IMR-90 (cell line): ENCODE results near the gene SGO1. TPM values are rescaled to one million over a fixed set of nuclear protein-coding genes. Genes with fewer than 3 reads are reported as not detected.

Source experiments
- ATAC-seq: fragments of 200-7000 bp; cut with Tn5 transposase; 2 replicates; pipeline ENCODE4 v1.9.1; 2020; ENCODE audit warnings: low read depth, mild to moderate bottlenecking, moderate library complexity
- BruUV-seq: library from RNA; stranded (reverse); fragments of 400-500 nt; replicated peaks from 2 replicates; lab custom pipeline; 2021; lab: Mats Ljungman, UMichigan
- CTCF ChIA-PET: fragments of 300-600 bp; formaldehyde crosslinking; extraction: SDS; loops from one replicate; lab custom pipeline; 2021; ENCODE audit warnings: antibody characterized with exemption; lab: Yijun Ruan, JAX
- POLR2A ChIA-PET: fragments of 300-600 bp; sonication (Branson Sonifier 250); formaldehyde crosslinking; loops from one replicate; lab custom pipeline; 2022; ENCODE audit warnings: antibody characterized with exemption; ENCODE audit not compliant: unreplicated experiment; lab: Charles Lee
- DNase-seq: peaks from one replicate; pipeline ENCODE4 v3.0.0; 2013
- H2AFZ ChIP-seq: replicated peaks from 2 replicates; pipeline ENCODE3; 2013; ENCODE audit warnings: low read length, mild to moderate bottlenecking; ENCODE audit not compliant: poor library complexity
- H2AK5ac ChIP-seq: 2 replicates; pipeline ENCODE4 v1.6.1; 2013; ENCODE audit warnings: low read depth, low read length, inconsistent platforms
- H2AK9ac ChIP-seq: replicated peaks from 2 replicates; pipeline ENCODE3; 2013; ENCODE audit warnings: mild to moderate bottlenecking, low read depth, low read length, moderate library complexity; ENCODE audit not compliant: poor library complexity
- H2BK120ac ChIP-seq: 2 replicates; pipeline ENCODE4 v1.6.1; 2013; ENCODE audit warnings: low read depth, low read length, inconsistent platforms
- H2BK15ac ChIP-seq: 3 replicates; pipeline ENCODE4 v1.6.1; 2013; ENCODE audit warnings: low read depth, low read length, inconsistent platforms
- H2BK20ac ChIP-seq: 2 replicates; pipeline ENCODE4 v1.6.1; 2013; ENCODE audit warnings: low read depth, mild to moderate bottlenecking, inconsistent platforms, low read length, moderate library complexity
- H2BK5ac ChIP-seq: 2 replicates; pipeline ENCODE4 v1.6.1; 2013; ENCODE audit warnings: mild to moderate bottlenecking, low read depth, low read length, inconsistent platforms; ENCODE audit not compliant: poor library complexity, severe bottlenecking
- H3K14ac ChIP-seq: replicated peaks from 2 replicates; pipeline ENCODE4 v1.6.1; 2013; ENCODE audit warnings: low read depth, low read length, inconsistent platforms
- H3K18ac ChIP-seq: 2 replicates; pipeline ENCODE4 v1.6.1; 2013; ENCODE audit warnings: low read depth, low read length, control low read depth
- H3K23ac ChIP-seq: 2 replicates; pipeline ENCODE4 v1.6.1; 2013; ENCODE audit warnings: low read depth, low read length, inconsistent platforms
- H3K27ac ChIP-seq: 2 replicates; pipeline ENCODE4 v1.5.1; 2013; ENCODE audit warnings: mild to moderate bottlenecking, control low read depth, low read length; ENCODE audit not compliant: insufficient read depth
- H3K27me3 ChIP-seq: 2 replicates; pipeline ENCODE4 v1.6.1; 2013; ENCODE audit warnings: low read length; ENCODE audit not compliant: control insufficient read depth, insufficient read depth
- H3K36me3 ChIP-seq: 2 replicates; pipeline ENCODE4 v1.6.1; 2013; ENCODE audit warnings: low read length, mixed read lengths; ENCODE audit not compliant: control insufficient read depth, insufficient read depth
- H3K4ac ChIP-seq: 2 replicates; pipeline ENCODE4 v1.6.1; 2013; ENCODE audit warnings: low read depth, low read length, inconsistent platforms
- H3K4me1 ChIP-seq: 2 replicates; pipeline ENCODE4 v1.6.1; 2013; ENCODE audit warnings: low read length, mixed read lengths; ENCODE audit not compliant: control insufficient read depth, insufficient read depth
- H3K4me2 ChIP-seq: 2 replicates; pipeline ENCODE4 v1.6.1; 2013; ENCODE audit warnings: low read depth, mild to moderate bottlenecking, control low read depth, low read length, moderate library complexity
- H3K4me3 ChIP-seq: 2 replicates; pipeline ENCODE4 v1.5.1; 2013; ENCODE audit warnings: low read depth, mild to moderate bottlenecking, control low read depth, low read length, moderate library complexity; ENCODE audit not compliant: insufficient read depth
- H3K56ac ChIP-seq: 2 replicates; pipeline ENCODE4 v1.6.1; 2013; ENCODE audit warnings: low read length, inconsistent platforms; ENCODE audit not compliant: insufficient read depth; ENCODE audit errors: extremely low read depth
- H3K79me1 ChIP-seq, 2 experiments: 2 replicates each; pipeline ENCODE4 v1.6.1; 2013; ENCODE audit warnings: low read length in 2 of 2, inconsistent platforms in 1 of 2, low read depth in 1 of 2
- H3K9ac ChIP-seq: 2 replicates; pipeline ENCODE4 v1.6.1; 2013; ENCODE audit warnings: low read depth, low read length, control low read depth
- H3K9me1 ChIP-seq: 2 replicates; pipeline ENCODE4 v1.6.1; 2013; ENCODE audit warnings: low read length, inconsistent platforms; ENCODE audit not compliant: insufficient read depth
- H3K9me3 ChIP-seq: 2 replicates; pipeline ENCODE4 v1.6.1; 2013; ENCODE audit warnings: low read length; ENCODE audit not compliant: control insufficient read depth, insufficient read depth
- H4K20me1 ChIP-seq: 2 replicates; pipeline ENCODE4 v1.6.1; 2013; ENCODE audit warnings: low read length, inconsistent platforms; ENCODE audit not compliant: insufficient read depth
- H4K5ac ChIP-seq: 2 replicates; pipeline ENCODE4 v1.6.1; 2013; ENCODE audit warnings: mild to moderate bottlenecking, low read depth, low read length, control low read depth
- H4K8ac ChIP-seq, 2 experiments: 2 replicates each; pipeline ENCODE4 v1.6.1; 2013; ENCODE audit warnings: low read depth in 2 of 2, low read length in 2 of 2, control low read depth in 1 of 2, inconsistent platforms in 1 of 2
- H4K91ac ChIP-seq: 2 replicates; pipeline ENCODE4 v1.6.1; 2013; ENCODE audit warnings: low read depth, low read length, inconsistent platforms; ENCODE audit not compliant: insufficient read depth
- BHLHE40 ChIP-seq: fragments of 150-350 bp; IDR thresholded peaks from 2 replicates; pipeline ENCODE4 v1.6.1; 2016; ENCODE audit warnings: mild to moderate bottlenecking, low read depth, low read length
- CEBPB ChIP-seq: IDR thresholded peaks from 2 replicates; pipeline ENCODE4 v1.6.1; 2012; ENCODE audit warnings: low read depth, low read length, improper control_type of control experiment
- CHD1 ChIP-seq: IDR thresholded peaks from 2 replicates; pipeline ENCODE4 v1.6.1; 2012; ENCODE audit warnings: low read depth, low read length, improper control_type of control experiment
- FOS ChIP-seq: fragments of 150-350 bp; IDR thresholded peaks from 2 replicates; pipeline ENCODE4 v1.6.1; 2016; ENCODE audit warnings: low read depth, low read length
- MAFK ChIP-seq: IDR thresholded peaks from 2 replicates; pipeline ENCODE4 v1.6.1; 2012; ENCODE audit warnings: low read depth, low read length, improper control_type of control experiment
- MAZ ChIP-seq: IDR thresholded peaks from 2 replicates; pipeline ENCODE4 v1.6.1; 2012; ENCODE audit warnings: low read depth, mild to moderate bottlenecking, low read length, improper control_type of control experiment, moderate library complexity, borderline replicate concordance
- MXI1 ChIP-seq: IDR thresholded peaks from 2 replicates; pipeline ENCODE4 v1.6.1; 2012; ENCODE audit warnings: low read depth, mild to moderate bottlenecking, low read length, moderate library complexity, borderline replicate concordance
- NFE2L2 ChIP-seq: fragments of 150-350 bp; IDR thresholded peaks from 2 replicates; pipeline ENCODE4 v1.6.1; 2016; ENCODE audit warnings: low read depth, mild to moderate bottlenecking, low read length
- POLR2A ChIP-seq: IDR thresholded peaks from 2 replicates; pipeline ENCODE4 v1.6.1; 2012; ENCODE audit warnings: mild to moderate bottlenecking, low read depth, low read length
- RAD21 ChIP-seq: IDR thresholded peaks from 2 replicates; pipeline ENCODE4 v1.6.1; 2012; ENCODE audit warnings: low read length, improper control_type of control experiment
- RCOR1 ChIP-seq: IDR thresholded peaks from 2 replicates; pipeline ENCODE4 v1.6.1; 2012; ENCODE audit warnings: mild to moderate bottlenecking, low read length, improper control_type of control experiment; ENCODE audit not compliant: insufficient replicate concordance
- RFX5 ChIP-seq: IDR thresholded peaks from 2 replicates; pipeline ENCODE4 v1.8.0; 2012; ENCODE audit warnings: low read depth, mild to moderate bottlenecking, low read length, moderate library complexity
- SMC3 ChIP-seq: fragments of 150-350 bp; IDR thresholded peaks from 2 replicates; pipeline ENCODE4 v1.6.1; 2016; ENCODE audit warnings: low read depth, mild to moderate bottlenecking, antibody characterized with exemption, low read length, moderate library complexity
- WGBS, 2 experiments: methylation state at CpG; one replicate each; pipeline versions ENCODE4 v1.1.5 to v1.1.7; 2013; ENCODE audit warnings: missing lambda C conversion rate in 2 of 2; ENCODE audit not compliant: insufficient read length in 1 of 2; ENCODE audit errors: extremely low coverage in 2 of 2; 5-methylcytosine and 5-hydroxymethylcytosine counted together
- dilution Hi-C: fragments of 300-500 bp; cut with HindIII; formaldehyde crosslinking; loops from one replicate; pipeline ENCODE4 v1.14.3; 2018; ENCODE audit warnings: low sequenced_read_pairs; ENCODE audit not compliant: unreplicated experiment
- in situ Hi-C: fragments of 300-500 bp; cut with MboI; formaldehyde crosslinking; loops from 3 replicates; pipeline ENCODE4 v1.14.3; 2019; ENCODE audit warnings: low sequenced_read_pairs, inconsistent platforms, mixed read lengths
- intact Hi-C: fragments of 100-400 bp; cut with micrococcal nuclease; formaldehyde crosslinking; loops from 2 replicates; pipeline ENCODE4 v1.10.0; 2022
- polyA plus RNA-seq, 3 experiments: library from polyadenylated mRNA; depleted of rRNA; stranded (reverse); fragments of >200 nt; gene quantifications; 2 replicates each; pipeline ENCODE4 v1.2.3, GENCODE V29; 2012; ENCODE audit warnings: low replicate concordance in 1 of 3
- total RNA-seq: library from RNA; depleted of rRNA; stranded (reverse); fragments of >200 nt; gene quantifications from 2 replicates; pipeline ENCODE4 v1.2.3, GENCODE V29; 2012
- TF ChIP-seq, protein P1 (sequence below): fragments of 150-350 bp; IDR thresholded peaks from 2 replicates; pipeline ENCODE4 v1.6.1; 2017; ENCODE audit warnings: mild to moderate bottlenecking, antibody characterized with exemption, low read length, low read depth
- TF ChIP-seq, protein P2 (sequence below): fragments of 150-350 bp; IDR thresholded peaks from 2 replicates; pipeline ENCODE4 v1.6.1; 2016; ENCODE audit warnings: low read depth, mild to moderate bottlenecking, low read length, moderate library complexity, borderline replicate concordance
- TF ChIP-seq, protein P3 (sequence below): conservative IDR thresholded peaks from 2 replicates; pipeline ENCODE4 v1.5.1; 2012; ENCODE audit warnings: mild to moderate bottlenecking, low read depth, low read length, improper control_type of control experiment

The SGO1 gene
- total and polyA plus RNA-seq, 2 of the 4 experiments (the other 2 are of a cell fraction): 3.2 to 5.2 TPM

DNA sequence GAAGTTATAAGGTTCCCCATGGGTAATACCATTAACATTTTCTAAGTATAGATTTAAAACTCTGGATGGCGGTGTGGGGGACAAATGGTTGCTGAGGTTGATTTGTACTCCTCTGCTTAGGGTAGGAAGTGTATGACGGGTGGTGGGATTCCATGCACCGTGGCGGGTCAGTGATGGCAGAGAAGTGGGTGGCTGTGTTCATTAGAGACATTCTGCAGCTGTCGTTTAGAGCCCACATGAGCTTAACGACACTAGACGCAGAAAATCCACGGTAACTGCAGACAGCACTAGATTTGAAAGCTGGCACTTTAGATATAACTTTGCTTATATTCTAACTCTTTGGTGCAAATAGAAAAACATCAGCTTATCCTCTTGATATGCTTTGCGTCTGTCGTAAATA, 37.5 kb downstream of the SGO1 start:
- Histone ChIP-seq H2AK9ac (no peak overlapping the region), H3K4me2 (no peak overlapping the region), H3K9me1 (no peaks in the 10 kb centered on the region), H3K23ac (no peak overlapping the region), H3K14ac (no peak overlapping the region), H3K4ac (no peak overlapping the region), H4K5ac (no peak overlapping the region), H3K9ac (no peak overlapping the region), H3K36me3 (no peaks in the 10 kb centered on the region), H3K27ac (no peak overlapping the region), H4K20me1 (no peaks in the 10 kb centered on the region), H2BK20ac (no peak overlapping the region), H3K27me3 (no peaks in the 10 kb centered on the region), H3K9me3 (no peaks in the 10 kb centered on the region), H3K56ac (no peak overlapping the region), H2BK15ac (no peak overlapping the region), H2AFZ (no peak overlapping the region), H4K91ac (no peak overlapping the region), H2AK5ac (no peak overlapping the region), H3K79me1 (no peaks in the 10 kb centered on the region), H3K4me3 (no peak overlapping the region), H3K18ac (no peak overlapping the region), H2BK120ac (no peak overlapping the region), H3K4me1 (no peaks in the 10 kb centered on the region), H4K8ac (no peak overlapping the region), H2BK5ac (no peak overlapping the region)
- ATAC-seq (no peak), DNase-seq (no peak)
- POLR2A ChIA-PET: no interaction called here
- intact Hi-C loops (no loop called here), in situ Hi-C loops (no loop called here), dilution Hi-C loops (no loop called here)
- no CpG with 5 or more reads among the region's 10 CpGs for WGBS, 2 experiments
- CTCF ChIA-PET: interaction anchor here (0.6 to 1.1 kb wide), 2 partner anchors 18 to 495 kb away, joined by 3 read pairs; no protein-coding TSS in a partner anchor
- BruUV-seq: no TSS peak
- TF ChIP-seq, protein P1, sequence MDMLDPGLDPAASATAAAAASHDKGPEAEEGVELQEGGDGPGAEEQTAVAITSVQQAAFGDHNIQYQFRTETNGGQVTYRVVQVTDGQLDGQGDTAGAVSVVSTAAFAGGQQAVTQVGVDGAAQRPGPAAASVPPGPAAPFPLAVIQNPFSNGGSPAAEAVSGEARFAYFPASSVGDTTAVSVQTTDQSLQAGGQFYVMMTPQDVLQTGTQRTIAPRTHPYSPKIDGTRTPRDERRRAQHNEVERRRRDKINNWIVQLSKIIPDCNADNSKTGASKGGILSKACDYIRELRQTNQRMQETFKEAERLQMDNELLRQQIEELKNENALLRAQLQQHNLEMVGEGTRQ: no peak
- no peak for TF ChIP-seq NFE2L2
- TF ChIP-seq CEBPB: no peak
- no peak for TF ChIP-seq CHD1
- no peak for TF ChIP-seq BHLHE40
- no peak for TF ChIP-seq MAFK
- TF ChIP-seq RAD21: no peak
- TF ChIP-seq POLR2A: no peak
- TF ChIP-seq, protein P2, sequence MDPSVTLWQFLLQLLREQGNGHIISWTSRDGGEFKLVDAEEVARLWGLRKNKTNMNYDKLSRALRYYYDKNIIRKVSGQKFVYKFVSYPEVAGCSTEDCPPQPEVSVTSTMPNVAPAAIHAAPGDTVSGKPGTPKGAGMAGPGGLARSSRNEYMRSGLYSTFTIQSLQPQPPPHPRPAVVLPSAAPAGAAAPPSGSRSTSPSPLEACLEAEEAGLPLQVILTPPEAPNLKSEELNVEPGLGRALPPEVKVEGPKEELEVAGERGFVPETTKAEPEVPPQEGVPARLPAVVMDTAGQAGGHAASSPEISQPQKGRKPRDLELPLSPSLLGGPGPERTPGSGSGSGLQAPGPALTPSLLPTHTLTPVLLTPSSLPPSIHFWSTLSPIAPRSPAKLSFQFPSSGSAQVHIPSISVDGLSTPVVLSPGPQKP: no peak
- TF ChIP-seq FOS: no peak
- TF ChIP-seq, protein P3, sequence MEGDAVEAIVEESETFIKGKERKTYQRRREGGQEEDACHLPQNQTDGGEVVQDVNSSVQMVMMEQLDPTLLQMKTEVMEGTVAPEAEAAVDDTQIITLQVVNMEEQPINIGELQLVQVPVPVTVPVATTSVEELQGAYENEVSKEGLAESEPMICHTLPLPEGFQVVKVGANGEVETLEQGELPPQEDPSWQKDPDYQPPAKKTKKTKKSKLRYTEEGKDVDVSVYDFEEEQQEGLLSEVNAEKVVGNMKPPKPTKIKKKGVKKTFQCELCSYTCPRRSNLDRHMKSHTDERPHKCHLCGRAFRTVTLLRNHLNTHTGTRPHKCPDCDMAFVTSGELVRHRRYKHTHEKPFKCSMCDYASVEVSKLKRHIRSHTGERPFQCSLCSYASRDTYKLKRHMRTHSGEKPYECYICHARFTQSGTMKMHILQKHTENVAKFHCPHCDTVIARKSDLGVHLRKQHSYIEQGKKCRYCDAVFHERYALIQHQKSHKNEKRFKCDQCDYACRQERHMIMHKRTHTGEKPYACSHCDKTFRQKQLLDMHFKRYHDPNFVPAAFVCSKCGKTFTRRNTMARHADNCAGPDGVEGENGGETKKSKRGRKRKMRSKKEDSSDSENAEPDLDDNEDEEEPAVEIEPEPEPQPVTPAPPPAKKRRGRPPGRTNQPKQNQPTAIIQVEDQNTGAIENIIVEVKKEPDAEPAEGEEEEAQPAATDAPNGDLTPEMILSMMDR: no peak
- no peak for TF ChIP-seq MXI1
- TF ChIP-seq MAZ: no peak
- TF ChIP-seq RFX5: no peak
- no peak for TF ChIP-seq SMC3
- TF ChIP-seq RCOR1: no peak
